ENCODE results near the gene ATP2C2.

ATP2C2 gene

GRCh38 chr16:84504420-84505248 lies 136.3 kb downstream of the ATP2C2 start, which contains the start of gene MEAK7:
Gene MEAK7, minus strand, starts transcription at chr16:84504659. Its CDS starts 6,573 bp downstream, at chr16:84498086.
- peak within 1 kb of the TSS; percentile 87 for H3K27ac ChIP-seq (ENCODE audit: low read depth, low read length, poor library complexity, severe bottlenecking)
- no peaks in the 10 kb centered on the region for H3K9me3 ChIP-seq (ENCODE audit: low read length)
- H3K4me3 ChIP-seq (ENCODE audit: low read depth, low read length, poor library complexity, severe bottlenecking) = peak within 1 kb of the TSS; percentile 69
- no peaks in the 10 kb centered on the region for H3K36me3 ChIP-seq (ENCODE audit: insufficient read depth, low read length)
- peak within 1 kb of the TSS; percentile 67 for H3K9ac ChIP-seq (ENCODE audit: low read length)
- TF ChIP-seq CTCF (IDR thresholded peaks at IDR 0.05; ENCODE audit: low read length) (peak; percentile 7; the same call in 1 of the 2 replicates), EZH2 (IDR thresholded peaks at IDR 0.05; ENCODE audit: borderline replicate concordance, low read length) (no peak)
- peaks cover 42% of the 10 kb centered on the region for H3K4me1 ChIP-seq (ENCODE audit: insufficient read depth, low read length, severe bottlenecking)
- no peak within 1 kb of the TSS for H2AFZ ChIP-seq (ENCODE audit: low read length)
- 0 out of 2 replicates have a peak, but pooled peaks cover 9% of the 10 kb centered on the region for H3F3A ChIP-seq (ENCODE audit: insufficient read depth, low read length)
- H4K20me1 ChIP-seq (ENCODE audit: insufficient read depth, low read length) = no peaks in the 10 kb centered on the region
- no peaks in the 10 kb centered on the region for H3K27me3 ChIP-seq (ENCODE audit: insufficient read depth, low read length)
- H3K4me2 ChIP-seq (ENCODE audit: low read length) = peak within 1 kb of the TSS; percentile 79
- no peaks in the 10 kb centered on the region for H3K79me2 ChIP-seq (ENCODE audit: insufficient read depth, low read length)
- H3K9me2 ChIP-seq (ENCODE audit: low read depth, low read length) = no peaks in the 10 kb centered on the region

- Histone ChIP-seq H3K4me3 (ENCODE audit: low read depth, low read length, poor library complexity, severe bottlenecking) (peak overlapping the region; percentile 69), H3K4me1 (ENCODE audit: insufficient read depth, low read length, severe bottlenecking) (peaks cover 42% of the 10 kb centered on the region), H3K9me2 (ENCODE audit: low read depth, low read length) (no peaks in the 10 kb centered on the region), H3F3A (ENCODE audit: insufficient read depth, low read length) (0 out of 2 replicates have a peak, but pooled peaks cover 9% of the 10 kb centered on the region), H3K27me3 (ENCODE audit: insufficient read depth, low read length) (no peaks in the 10 kb centered on the region), H3K9me3 (ENCODE audit: low read length) (no peaks in the 10 kb centered on the region), H4K20me1 (ENCODE audit: insufficient read depth, low read length) (no peaks in the 10 kb centered on the region), H3K27ac (ENCODE audit: low read depth, low read length, poor library complexity, severe bottlenecking) (peak overlapping the region; percentile 87), H3K79me2 (ENCODE audit: insufficient read depth, low read length) (no peaks in the 10 kb centered on the region), H3K4me2 (ENCODE audit: low read length) (peak overlapping the region; percentile 79), H3K36me3 (ENCODE audit: insufficient read depth, low read length) (no peaks in the 10 kb centered on the region), H3K9ac (ENCODE audit: low read length) (peak overlapping the region; percentile 67), H2AFZ (ENCODE audit: low read length) (no peak overlapping the region)
- no peak for TF ChIP-seq CTCF (IDR thresholded peaks at IDR 0.05; ENCODE audit: low read length)
- no peak for TF ChIP-seq EZH2 (IDR thresholded peaks at IDR 0.05; ENCODE audit: borderline replicate concordance, low read length)
Observed at GRCh38 chr16:84505249-84506187, 137.2 kb downstream of the ATP2C2 start.

Data from OCI-LY1 (cell line).